AG04449 (cell line): ENCODE data around the gene MOGAT3.
A peak's percentile ranks its signal among the peaks of the same experiment; 100 is the strongest.

ENCODE experiments used
- CTCF ChIA-PET: fragments of 350-600 bp; formaldehyde crosslinking; extraction: SDS; loops from one replicate; lab custom pipeline; 2021; ENCODE audit warnings: antibody characterized with exemption; lab: Yijun Ruan, JAX
- POLR2A ChIA-PET: fragments of 400-600, 350-600 bp; formaldehyde crosslinking; extraction: SDS; loops from one replicate; lab custom pipeline; 2020; ENCODE audit warnings: antibody characterized with exemption, inconsistent platforms; lab: Yijun Ruan, JAX
- DNase-seq: peaks from one replicate; pipeline ENCODE4 v3.0.0-alpha.2; 2010; ENCODE audit warnings: low read depth, low spot score
- H3K4me3 ChIP-seq: 2 replicates; pipeline ENCODE4 v1.5.1; 2011; ENCODE audit warnings: low read depth, mild to moderate bottlenecking, control low read depth, low read length
- CTCF ChIP-seq: IDR thresholded peaks from one replicate; pipeline ENCODE4 v1.5.1; 2011; ENCODE audit warnings: mild to moderate bottlenecking, moderate library complexity, low read length, control low read depth, inconsistent platforms; ENCODE audit not compliant: insufficient read depth; ENCODE audit errors: missing control alignments

MOGAT3 gene

GRCh38 chr7:101235050-101235449 is 34.2 kb upstream of the MOGAT3 start:
- peak; percentile 13 for TF ChIP-seq CTCF
- H3K4me3 ChIP-seq = no peak overlapping the region
- CTCF ChIA-PET = interaction anchor here (0.7 to 7.7 kb wide), 5 partner anchors 9 to 91 kb away, joined by 3 to 64 read pairs (median 6); partner anchors contain the start of gene FIS1
- POLR2A ChIA-PET = interaction anchor here (0.7 to 1.1 kb wide), 2 partner anchors 8 to 17 kb away, joined by 3 to 5 read pairs; partner anchors contain the start of gene ZNHIT1
- DNase-seq = no peak

GRCh38 chr7:101234636-101235035 is 33.8 kb upstream of the MOGAT3 start:
- no peak for DNase-seq

GRCh38 chr7:101233907-101234547 is 33.2 kb upstream of the MOGAT3 start:
- CTCF ChIA-PET = interaction anchor here (1.1 to 7.7 kb wide), 4 partner anchors 10 to 90 kb away, joined by 3 to 64 read pairs (median 8); partner anchors contain the start of gene FIS1
- H3K4me3 ChIP-seq = no peak overlapping the region
- no peak for TF ChIP-seq CTCF
- POLR2A ChIA-PET = interaction anchor here (1.1 kb wide), 1 partner anchor 9 kb away, joined by 5 read pairs; no protein-coding TSS in a partner anchor
- no peak for DNase-seq

More at GRCh38 chr7:101234636-101235035, 33.8 kb upstream of the MOGAT3 start:
- ChIA-PET POLR2A (interaction anchor here (0.7 to 1.1 kb wide), 2 partner anchors 9 to 16 kb away, joined by 3 to 5 read pairs; partner anchors contain the start of gene ZNHIT1), CTCF (interaction anchor here (0.8 to 7.7 kb wide), 4 partner anchors 10 to 90 kb away, joined by 3 to 64 read pairs (median 8); partner anchors contain the start of gene FIS1)
- no peak for TF ChIP-seq CTCF
- H3K4me3 ChIP-seq = no peak overlapping the region

GRCh38 chr7:101232141-101232850 is 31.5 kb upstream of the MOGAT3 start:
- TF ChIP-seq CTCF = no peak

GRCh38 chr7:101231644-101232043 is 30.8 kb upstream of the MOGAT3 start:
- TF ChIP-seq CTCF = no peak
- POLR2A ChIA-PET = interaction anchor here (0.6 kb wide), 1 partner anchor 13 kb away, joined by 3 read pairs; the partner anchor contains the start of gene ZNHIT1
- no peak overlapping the region for H3K4me3 ChIP-seq
- CTCF ChIA-PET = interaction anchor here (2.1 to 7.7 kb wide), 2 partner anchors 13 to 39 kb away, joined by 4 to 64 read pairs; partner anchors contain the start of gene FIS1
- DNase-seq = no peak

More at GRCh38 chr7:101232141-101232850, 31.5 kb upstream of the MOGAT3 start:
- POLR2A ChIA-PET = no interaction called here
- no peak for DNase-seq
- CTCF ChIA-PET = interaction anchor here (2.1 to 7.7 kb wide), 2 partner anchors 12 to 40 kb away, joined by 4 to 64 read pairs; partner anchors contain the start of gene FIS1
- H3K4me3 ChIP-seq = no peak overlapping the region

- CTCF ChIA-PET = interaction anchor here (0.7 to 5.2 kb wide), 3 partner anchors 9 to 83 kb away, joined by 4 to 46 read pairs (median 19); partner anchors contain the start of genes FIS1, PLOD3 and ZNHIT1
These were observed 25.9 kb upstream of the MOGAT3 start for GRCh38 chr7:101226721-101227120.

More at GRCh38 chr7:101226721-101227120, 25.9 kb upstream of the MOGAT3 start:
- POLR2A ChIA-PET = interaction anchor here (1.1 to 1.9 kb wide), 2 partner anchors 9 to 12 kb away, joined by 4 to 11 read pairs; partner anchors contain the start of genes PLOD3 and ZNHIT1
- DNase-seq = no peak
- no peak for TF ChIP-seq CTCF
- H3K4me3 ChIP-seq = no peak overlapping the region
